Activated CD4-positive, alpha-beta T cell treated with anti-CD3 and anti-CD28 coated beads, Interleukin-2, amount 10 ng/mL, durations not matched to agents 24 days and 14 days (primary cell): Measurements from ENCODE around the gene PLCG1. TPM values are rescaled to one million over a fixed set of nuclear protein-coding genes. Genes with fewer than 3 reads are reported as not detected.
A peak's percentile ranks its signal among the peaks of the same experiment; 100 is the strongest.

ENCODE experiments used
- DNase-seq: peaks from one replicate; pipeline ENCODE4 v3.0.0; 2022
- H3K27ac Mint-ChIP-seq: one replicate; pipeline ENCODE4 v1.8.0; 2022; ENCODE audit warnings: mild to moderate bottlenecking, mixed read lengths
- H3K27me3 Mint-ChIP-seq: one replicate; pipeline ENCODE4 v1.8.0; 2022; ENCODE audit warnings: mixed read lengths
- H3K36me3 Mint-ChIP-seq: one replicate; pipeline ENCODE4 v1.8.0; 2022; ENCODE audit warnings: low read depth, mild to moderate bottlenecking, mixed read lengths
- H3K4me1 Mint-ChIP-seq: one replicate; pipeline ENCODE4 v1.8.0; 2021; ENCODE audit warnings: mixed read lengths
- H3K4me3 Mint-ChIP-seq: one replicate; pipeline ENCODE4 v1.8.0; 2022; ENCODE audit warnings: mild to moderate bottlenecking, moderate library complexity, mixed read lengths
- H3K9me3 Mint-ChIP-seq: one replicate; pipeline ENCODE4 v1.8.0; 2021; ENCODE audit warnings: mixed read lengths
- intact Hi-C: fragments of 100-400 bp; cut with micrococcal nuclease; formaldehyde crosslinking; loops from one replicate; pipeline ENCODE4 v1.15.1; 2023
- total RNA-seq: library from RNA; stranded (reverse); gene quantifications from 2 replicates; pipeline ENCODE4 v1.2.3, GENCODE V29; 2022

PLCG1 gene
- total RNA-seq, 1 donor from 2014 or later: 255 TPM

DNA sequence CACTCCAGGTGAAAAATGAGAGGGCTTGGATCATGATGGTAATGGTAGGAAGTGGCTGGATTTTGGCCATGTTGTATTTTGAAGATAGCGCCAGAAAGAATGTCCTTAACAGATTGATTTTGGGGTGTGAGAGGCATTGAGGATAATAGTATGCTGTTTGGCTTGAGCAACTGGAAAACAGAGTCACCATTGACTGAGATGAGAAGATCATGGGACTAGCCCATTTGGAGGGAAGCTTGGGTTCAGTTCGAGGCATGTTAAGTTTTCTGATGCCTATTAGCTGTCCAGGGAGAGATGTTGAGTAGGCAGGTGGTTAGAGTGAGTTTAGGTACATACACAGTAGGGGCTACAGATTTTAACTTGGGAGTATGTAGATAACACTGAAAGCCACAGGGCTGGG lies 23.3 kb downstream of the PLCG1 start:
- peak overlapping the region; percentile 97 for H3K27ac Mint-ChIP-seq
- H3K9me3 Mint-ChIP-seq: no peaks in the 10 kb centered on the region
- peaks cover 69% of the 10 kb centered on the region for H3K4me1 Mint-ChIP-seq
- intact Hi-C loops: no loop called here
- H3K27me3 Mint-ChIP-seq: peaks cover 2% of the 10 kb centered on the region
- peaks cover 55% of the 10 kb centered on the region for H3K36me3 Mint-ChIP-seq
- DNase-seq: no peak
- peak overlapping the region; percentile 2 for H3K4me3 Mint-ChIP-seq

DNA sequence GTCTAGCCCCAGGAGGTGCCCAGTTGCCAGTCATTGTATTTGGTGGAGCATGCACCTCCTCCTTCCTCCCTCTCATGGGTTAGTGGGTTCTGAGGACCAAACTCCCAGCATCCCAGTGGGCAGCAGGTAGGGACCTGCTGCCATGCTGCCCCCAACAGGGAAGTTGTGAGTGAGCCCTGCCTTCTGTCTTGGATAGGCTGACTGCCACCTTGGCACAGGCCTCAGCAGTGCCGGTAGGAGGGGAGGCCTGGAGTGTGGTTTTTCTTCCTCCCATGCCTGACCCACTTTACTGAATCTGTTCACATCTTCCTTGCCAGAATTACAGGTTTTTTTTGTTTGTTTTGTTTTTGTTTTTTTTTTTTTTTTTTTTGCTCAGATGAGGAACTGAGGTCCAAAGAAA lies 24.5 kb downstream of the PLCG1 start:
- H3K4me3 Mint-ChIP-seq: no peak overlapping the region
- peaks cover 66% of the 10 kb centered on the region for H3K4me1 Mint-ChIP-seq
- no peaks in the 10 kb centered on the region for H3K9me3 Mint-ChIP-seq
- no peak for DNase-seq
- peak overlapping the region; percentile 61 for H3K27ac Mint-ChIP-seq
- H3K27me3 Mint-ChIP-seq: peaks cover 2% of the 10 kb centered on the region
- intact Hi-C loops: no loop called here
- peaks cover 64% of the 10 kb centered on the region for H3K36me3 Mint-ChIP-seq

DNA sequence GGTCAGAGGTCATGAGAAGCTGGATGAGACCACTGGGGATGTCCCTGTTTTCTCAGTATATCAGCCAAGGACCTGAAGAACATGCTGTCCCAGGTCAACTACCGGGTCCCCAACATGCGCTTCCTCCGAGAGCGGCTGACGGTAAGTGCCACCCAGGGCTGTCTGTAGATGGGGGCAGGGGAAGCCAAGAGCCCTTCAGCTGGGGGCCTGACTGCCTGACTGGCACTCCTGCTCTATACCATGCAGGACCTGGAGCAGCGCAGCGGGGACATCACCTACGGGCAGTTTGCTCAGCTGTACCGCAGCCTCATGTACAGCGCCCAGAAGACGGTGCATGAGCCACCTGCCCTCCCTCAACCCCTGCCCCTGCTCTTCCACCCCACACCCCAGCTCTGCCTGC lies 25.1 kb downstream of the PLCG1 start:
- Mint-ChIP-seq H3K9me3 (no peaks in the 10 kb centered on the region), H3K4me3 (no peak overlapping the region), H3K27ac (peak overlapping the region; percentile 60), H3K36me3 (peaks cover 70% of the 10 kb centered on the region), H3K27me3 (no peaks in the 10 kb centered on the region), H3K4me1 (peaks cover 66% of the 10 kb centered on the region)
- DNase-seq: no peak
- intact Hi-C loops: no loop called here

DNA sequence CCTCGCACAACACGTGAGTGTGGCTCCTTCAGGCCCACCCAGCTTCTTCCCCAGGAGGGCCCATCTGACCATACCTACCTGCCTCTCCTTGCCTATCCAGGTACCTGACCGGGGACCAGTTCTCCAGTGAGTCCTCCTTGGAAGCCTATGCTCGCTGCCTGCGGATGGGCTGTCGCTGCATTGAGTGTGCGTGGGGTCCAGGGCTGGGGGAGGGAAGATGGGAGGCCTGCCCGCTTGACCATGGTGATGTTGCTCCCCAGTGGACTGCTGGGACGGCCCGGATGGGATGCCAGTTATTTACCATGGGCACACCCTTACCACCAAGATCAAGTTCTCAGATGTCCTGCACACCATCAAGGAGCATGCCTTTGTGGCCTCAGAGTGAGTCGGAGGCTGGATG lies 26.5 kb downstream of the PLCG1 start:
- H3K4me3 Mint-ChIP-seq: no peak overlapping the region
- H3K36me3 Mint-ChIP-seq: peaks cover 76% of the 10 kb centered on the region
- peak overlapping the region; percentile 49 for H3K27ac Mint-ChIP-seq
- no peaks in the 10 kb centered on the region for H3K27me3 Mint-ChIP-seq
- H3K4me1 Mint-ChIP-seq: peaks cover 53% of the 10 kb centered on the region
- intact Hi-C loops: no loop called here
- H3K9me3 Mint-ChIP-seq: no peaks in the 10 kb centered on the region
- DNase-seq: no peak

DNA sequence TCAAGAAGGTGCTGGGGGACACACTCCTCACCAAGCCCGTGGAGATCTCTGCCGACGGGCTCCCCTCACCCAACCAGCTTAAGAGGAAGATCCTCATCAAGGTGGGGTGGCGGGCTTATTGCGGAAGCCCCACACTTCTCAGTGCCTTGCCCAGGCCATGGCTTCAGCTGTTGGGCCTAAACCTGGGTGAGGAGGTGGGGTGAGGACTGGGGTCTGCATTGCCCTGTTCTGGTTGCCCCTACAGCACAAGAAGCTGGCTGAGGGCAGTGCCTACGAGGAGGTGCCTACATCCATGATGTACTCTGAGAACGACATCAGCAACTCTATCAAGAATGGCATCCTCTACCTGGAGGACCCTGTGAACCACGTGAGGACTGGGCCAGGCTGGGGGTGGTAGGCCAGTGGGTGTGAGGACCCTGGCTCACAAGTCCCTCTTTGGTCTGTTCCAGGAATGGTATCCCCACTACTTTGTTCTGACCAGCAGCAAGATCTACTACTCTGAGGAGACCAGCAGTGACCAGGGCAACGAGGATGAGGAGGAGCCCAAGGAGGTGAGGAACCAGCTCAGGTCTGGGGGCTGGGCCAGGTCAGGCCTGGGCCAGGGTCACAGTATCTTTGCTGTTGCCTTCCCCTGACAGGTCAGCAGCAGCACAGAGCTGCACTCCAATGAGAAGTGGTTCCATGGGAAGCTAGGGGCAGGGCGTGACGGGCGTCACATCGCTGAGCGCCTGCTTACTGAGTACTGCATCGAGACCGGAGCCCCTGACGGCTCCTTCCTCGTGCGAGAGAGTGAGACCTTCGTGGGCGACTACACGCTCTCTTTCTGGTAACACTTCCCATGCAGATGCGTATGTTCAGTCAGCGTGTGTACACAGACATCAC lies 27.9 kb downstream of the PLCG1 start:
- intact Hi-C loops: no loop called here
- Mint-ChIP-seq H3K4me1 (peaks cover 40% of the 10 kb centered on the region), H3K9me3 (no peaks in the 10 kb centered on the region), H3K4me3 (no peak overlapping the region), H3K27ac (peak overlapping the region; percentile 58), H3K36me3 (peaks cover 79% of the 10 kb centered on the region), H3K27me3 (no peaks in the 10 kb centered on the region)
- DNase-seq: no peak

DNA sequence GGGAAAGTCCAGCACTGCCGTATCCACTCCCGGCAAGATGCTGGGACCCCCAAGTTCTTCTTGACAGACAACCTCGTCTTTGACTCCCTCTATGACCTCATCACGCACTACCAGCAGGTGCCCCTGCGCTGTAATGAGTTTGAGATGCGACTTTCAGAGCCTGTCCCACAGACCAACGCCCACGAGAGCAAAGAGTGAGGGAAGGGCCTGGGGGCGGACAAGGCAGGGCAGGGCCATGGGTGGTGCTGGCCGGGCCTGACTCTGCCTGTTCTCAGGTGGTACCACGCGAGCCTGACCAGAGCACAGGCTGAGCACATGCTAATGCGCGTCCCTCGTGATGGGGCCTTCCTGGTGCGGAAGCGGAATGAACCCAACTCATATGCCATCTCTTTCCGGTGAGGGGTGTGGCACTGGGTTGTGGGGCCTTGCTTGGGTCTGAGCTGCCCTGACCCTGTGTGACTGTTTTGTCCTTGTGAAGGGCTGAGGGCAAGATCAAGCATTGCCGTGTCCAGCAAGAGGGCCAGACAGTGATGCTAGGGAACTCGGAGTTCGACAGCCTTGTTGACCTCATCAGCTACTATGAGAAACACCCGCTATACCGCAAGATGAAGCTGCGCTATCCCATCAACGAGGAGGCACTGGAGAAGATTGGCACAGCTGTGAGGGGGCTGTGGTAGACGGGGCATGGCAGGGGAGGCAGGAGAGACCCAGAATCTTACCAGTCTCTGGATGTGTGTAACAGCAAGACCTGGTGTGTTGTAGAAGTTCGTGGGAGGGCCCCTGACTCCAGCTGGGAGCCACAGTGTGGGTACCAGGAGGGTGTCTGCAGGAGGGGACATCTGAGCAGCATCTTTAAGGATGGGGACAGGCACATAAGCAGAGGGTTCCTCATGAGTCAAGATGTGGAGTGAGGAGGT lies 29.1 kb downstream of the PLCG1 start:
- intact Hi-C loops: no loop called here
- no peaks in the 10 kb centered on the region for H3K27me3 Mint-ChIP-seq
- peaks cover 30% of the 10 kb centered on the region for H3K4me1 Mint-ChIP-seq
- peaks cover 77% of the 10 kb centered on the region for H3K36me3 Mint-ChIP-seq
- peak overlapping the region; percentile 52 for H3K27ac Mint-ChIP-seq
- H3K4me3 Mint-ChIP-seq: no peak overlapping the region
- no peak for DNase-seq
- H3K9me3 Mint-ChIP-seq: no peaks in the 10 kb centered on the region

DNA sequence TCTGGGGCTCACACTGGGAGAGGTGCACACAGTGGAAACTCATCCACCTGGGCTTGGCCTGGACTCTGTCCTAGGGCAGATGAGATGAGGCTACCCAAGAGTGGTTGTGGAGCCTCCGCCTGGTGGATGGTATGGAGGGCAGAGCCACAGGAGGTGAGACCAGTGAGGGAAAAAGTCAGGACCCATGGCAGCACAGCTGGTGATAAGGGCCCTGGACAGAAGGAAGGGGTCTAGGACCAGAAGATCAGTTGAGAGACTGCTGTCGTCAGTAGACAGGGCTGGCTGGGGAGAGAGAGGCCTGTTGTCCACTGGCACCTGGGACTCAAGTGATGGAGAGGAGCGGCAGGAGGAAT lies 29.8 kb downstream of the PLCG1 start:
- Mint-ChIP-seq H3K27ac (peak overlapping the region; percentile 39), H3K36me3 (peaks cover 77% of the 10 kb centered on the region), H3K4me3 (no peak overlapping the region), H3K9me3 (no peaks in the 10 kb centered on the region), H3K4me1 (peaks cover 29% of the 10 kb centered on the region), H3K27me3 (no peaks in the 10 kb centered on the region)
- DNase-seq: no peak
- intact Hi-C loops: no loop called here

DNA sequence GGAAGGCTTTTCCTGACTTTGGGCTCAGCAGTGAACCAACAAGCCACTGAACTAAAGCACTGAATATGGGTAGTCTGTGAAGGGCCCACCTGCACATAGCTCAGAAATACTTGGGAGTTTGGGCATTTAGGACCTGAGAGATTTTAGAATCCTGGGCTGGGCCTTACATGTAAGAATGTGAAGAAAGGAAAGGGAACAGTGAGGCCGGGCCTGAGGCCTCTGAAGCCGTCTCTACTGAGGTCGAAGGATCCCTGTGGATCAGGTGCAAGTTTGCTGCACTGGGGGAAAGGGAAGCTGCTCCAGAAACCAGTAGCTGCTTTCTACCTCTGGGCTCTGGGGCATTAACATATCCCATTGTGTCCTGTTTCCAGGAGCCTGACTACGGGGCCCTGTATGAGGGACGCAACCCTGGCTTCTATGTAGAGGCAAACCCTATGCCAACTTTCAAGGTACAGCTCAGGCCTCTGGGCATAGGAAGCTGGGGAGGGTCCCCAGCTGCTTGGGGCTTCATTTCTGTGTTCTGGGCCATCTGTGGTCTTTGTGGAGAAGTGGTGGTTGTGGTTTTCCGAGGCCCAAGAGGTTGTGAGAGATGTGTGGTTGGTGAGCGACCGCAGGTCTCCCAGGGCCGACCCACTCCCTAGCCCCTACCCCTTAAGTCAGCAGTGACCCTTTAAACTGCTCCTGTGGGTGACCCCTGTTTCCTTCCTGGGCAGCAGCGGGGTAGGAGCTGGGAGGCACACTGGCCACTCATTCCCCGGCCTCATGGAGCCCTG lies 30.3 kb downstream of the PLCG1 start:
- no peak for DNase-seq
- peak overlapping the region; percentile 39 for H3K27ac Mint-ChIP-seq
- intact Hi-C loops: no loop called here
- H3K9me3 Mint-ChIP-seq: no peaks in the 10 kb centered on the region
- H3K4me1 Mint-ChIP-seq: peaks cover 30% of the 10 kb centered on the region
- H3K4me3 Mint-ChIP-seq: no peak overlapping the region
- H3K27me3 Mint-ChIP-seq: no peaks in the 10 kb centered on the region
- H3K36me3 Mint-ChIP-seq: peaks cover 76% of the 10 kb centered on the region

DNA sequence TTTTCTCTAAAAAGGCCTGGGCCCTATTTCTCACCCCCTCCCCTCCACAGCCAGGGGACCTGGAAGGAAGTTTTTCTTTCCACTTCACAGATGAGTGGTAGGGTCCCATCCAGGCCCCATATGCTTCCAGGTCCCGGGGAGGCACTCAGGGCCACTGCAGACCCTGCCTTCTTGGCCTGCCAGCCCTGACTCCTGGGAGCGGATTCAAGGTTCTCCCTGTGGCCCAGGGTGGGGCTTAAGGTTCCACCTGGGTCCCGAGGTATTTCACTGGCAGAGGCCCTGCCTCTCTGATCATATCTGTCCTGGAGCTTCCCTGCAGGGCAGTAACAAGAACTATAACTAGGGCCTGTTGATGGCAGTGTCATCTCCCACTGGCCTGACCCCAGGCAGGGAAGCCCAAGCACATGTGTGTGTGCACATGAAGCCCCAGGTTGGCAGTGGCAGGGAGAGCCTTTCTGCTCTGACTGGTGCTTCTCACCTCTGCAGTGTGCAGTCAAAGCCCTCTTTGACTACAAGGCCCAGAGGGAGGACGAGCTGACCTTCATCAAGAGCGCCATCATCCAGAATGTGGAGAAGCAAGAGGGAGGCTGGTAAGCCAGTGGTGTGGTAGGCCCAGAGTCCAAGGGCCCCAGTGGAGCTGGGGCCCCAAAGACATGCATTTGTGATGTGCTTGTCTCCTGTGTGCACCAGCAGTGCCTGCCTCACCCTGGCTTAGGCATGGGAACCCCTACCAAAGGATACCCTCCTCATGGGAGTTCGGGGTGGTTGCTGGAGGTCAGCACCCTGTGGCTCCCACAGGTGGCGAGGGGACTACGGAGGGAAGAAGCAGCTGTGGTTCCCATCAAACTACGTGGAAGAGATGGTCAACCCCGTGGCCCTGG lies 31.2 kb downstream of the PLCG1 start:
- H3K36me3 Mint-ChIP-seq: peaks cover 78% of the 10 kb centered on the region
- intact Hi-C loops: no loop called here

DNA sequence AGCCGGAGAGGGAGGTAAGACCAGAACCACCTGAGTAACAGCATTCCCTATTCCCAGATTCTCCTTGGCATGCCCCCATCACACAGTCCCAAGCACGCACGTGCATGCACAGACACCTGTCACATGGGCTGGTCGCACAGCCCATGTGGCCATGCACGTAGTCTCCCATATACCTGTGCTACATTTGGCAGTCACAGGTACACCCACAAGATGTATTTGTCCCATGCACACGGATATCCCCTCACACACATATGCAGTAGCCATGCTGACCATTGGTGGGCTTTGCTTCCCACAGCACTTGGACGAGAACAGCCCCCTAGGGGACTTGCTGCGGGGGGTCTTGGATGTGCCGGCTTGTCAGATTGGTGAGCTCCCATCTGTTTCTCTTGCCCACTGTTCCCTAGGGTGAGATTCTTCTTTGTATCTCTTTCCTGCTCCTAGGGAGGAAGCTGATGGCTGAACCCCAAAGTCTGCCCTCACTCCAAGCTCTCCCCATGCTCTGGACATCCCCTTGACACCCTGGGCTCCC lies 31.9 kb downstream of the PLCG1 start:
- Mint-ChIP-seq H3K27ac (peak overlapping the region; percentile 50), H3K4me3 (no peak overlapping the region), H3K36me3 (peaks cover 77% of the 10 kb centered on the region), H3K4me1 (peaks cover 28% of the 10 kb centered on the region), H3K27me3 (no peaks in the 10 kb centered on the region), H3K9me3 (no peaks in the 10 kb centered on the region)
- no peak for DNase-seq
- intact Hi-C loops: no loop called here

More for the DNA sequence above, 31.2 kb downstream of the PLCG1 start:
- DNase-seq: no peak
- H3K9me3 Mint-ChIP-seq: no peaks in the 10 kb centered on the region
- no peak overlapping the region for H3K27ac Mint-ChIP-seq
- no peaks in the 10 kb centered on the region for H3K27me3 Mint-ChIP-seq
- no peak overlapping the region for H3K4me3 Mint-ChIP-seq
- peaks cover 33% of the 10 kb centered on the region for H3K4me1 Mint-ChIP-seq

DNA sequence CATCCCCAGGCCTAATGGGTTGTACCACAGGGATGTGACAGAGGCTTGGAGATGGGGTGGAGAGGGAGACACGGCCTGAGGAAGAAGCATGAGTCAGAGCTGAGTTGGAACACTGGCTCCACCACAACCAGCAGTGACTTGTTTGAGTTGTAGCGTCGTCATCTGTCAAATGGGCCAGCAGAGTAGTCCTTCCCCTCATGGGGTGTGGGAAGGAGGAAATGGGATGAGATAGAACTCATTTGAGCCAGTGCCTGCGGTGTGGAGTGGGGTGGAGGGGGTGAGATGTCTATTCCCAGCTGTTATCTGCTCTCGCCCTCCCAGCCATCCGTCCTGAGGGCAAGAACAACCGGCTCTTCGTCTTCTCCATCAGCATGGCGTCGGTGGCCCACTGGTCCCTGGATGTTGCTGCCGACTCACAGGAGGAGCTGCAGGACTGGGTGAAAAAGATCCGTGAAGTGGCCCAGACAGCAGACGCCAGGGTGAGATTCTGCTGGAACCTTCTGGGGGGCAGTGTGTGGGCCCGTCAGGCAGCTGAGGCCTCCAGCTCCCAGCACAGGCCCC lies 32.5 kb downstream of the PLCG1 start:
- Mint-ChIP-seq H3K9me3 (no peaks in the 10 kb centered on the region), H3K27ac (peak overlapping the region; percentile 50), H3K27me3 (no peaks in the 10 kb centered on the region), H3K4me1 (peaks cover 28% of the 10 kb centered on the region), H3K36me3 (peaks cover 77% of the 10 kb centered on the region), H3K4me3 (no peak overlapping the region)
- intact Hi-C loops: loop anchor here (5.0 kb wide), 1 partner anchor 33 kb away; the partner anchor contains the start of gene PLCG1
- DNase-seq: no peak

DNA sequence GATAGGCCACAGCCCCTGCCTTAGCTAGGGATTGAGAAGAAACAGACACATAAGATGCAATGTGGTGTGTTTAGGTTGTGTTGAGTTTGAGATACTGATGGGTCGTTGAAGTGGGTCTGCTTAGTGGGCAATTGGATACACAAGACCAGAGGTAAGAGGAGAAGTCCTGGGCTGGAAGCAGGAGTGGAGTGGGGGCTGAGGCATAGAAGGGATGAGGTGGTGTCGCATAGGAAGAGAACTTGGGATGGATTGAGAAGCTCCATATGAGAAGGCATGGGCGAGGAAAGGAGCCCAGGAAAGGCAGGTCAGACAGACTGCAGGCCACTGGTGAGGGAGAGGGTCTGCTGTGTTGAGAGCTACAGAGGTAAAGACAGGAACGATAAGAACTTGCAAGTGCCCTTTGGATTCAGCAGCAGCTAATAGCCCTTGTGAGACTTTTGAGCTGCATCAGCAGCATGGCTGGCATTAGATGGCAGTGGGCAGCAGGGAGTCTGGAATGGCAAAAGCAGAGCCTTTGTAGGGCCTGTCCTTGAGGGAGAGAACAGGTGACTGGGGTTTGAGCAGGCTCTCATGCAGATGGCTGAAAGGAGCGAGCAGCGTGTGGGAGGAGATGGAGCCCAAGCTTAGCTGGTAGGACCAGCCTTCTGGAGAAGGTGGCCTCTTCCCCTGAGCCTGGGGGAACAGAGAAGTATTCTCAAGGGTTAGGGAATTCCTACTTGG lies 33.2 kb downstream of the PLCG1 start:
- Mint-ChIP-seq H3K27ac (peak overlapping the region; percentile 10), H3K27me3 (no peaks in the 10 kb centered on the region), H3K36me3 (peaks cover 75% of the 10 kb centered on the region), H3K4me1 (peaks cover 29% of the 10 kb centered on the region), H3K9me3 (no peaks in the 10 kb centered on the region), H3K4me3 (no peak overlapping the region)
- no peak for DNase-seq
- intact Hi-C loops: loop anchor here (5.0 kb wide), 1 partner anchor 33 kb away; the partner anchor contains the start of gene PLCG1
